Adrenal gland (tissue), 5 donors: ENCODE measurements around the gene CBX4.

ENCODE experiments used
- CTCF ChIP-seq, 6 experiments: fragments of 450-650 bp in 4 of 6; fragments of 200-600 bp in 2 of 6; sonication (generic) in 1 of 6; IDR thresholded peaks; 1 replicate in 5 of 6; 2 replicates in 1 of 6; pipeline versions ENCODE4 v1.5.1 to v1.8.0; 2016 to 2021; ENCODE audit warnings: antibody characterized with exemption in 6 of 6, mild to moderate bottlenecking in 2 of 6, moderate library complexity in 1 of 6
- POLR2A ChIP-seq, 2 donors: fragments of 450-650 bp; IDR thresholded peaks; one replicate each; pipeline ENCODE4 v1.6.1; 2017; ENCODE audit warnings: antibody characterized with exemption in 2 of 2, mild to moderate bottlenecking in 2 of 2, moderate library complexity in 1 of 2
- donor health status: DM: no; HTN: no; CAD: no.

GRCh38 chr17:79847698-79848369 lies 8.6 kb upstream of the CBX4 start:
- no peak for TF ChIP-seq CTCF (IDR thresholded peaks at IDR 0.05)
- no peak for TF ChIP-seq POLR2A (IDR thresholded peaks at IDR 0.05)
